GM18498 (cell line): ENCODE measurements around the gene NRXN3.

Source experiments
- ATAC-seq: cut with Tn5 transposase; IDR thresholded peaks from one replicate; pipeline ENCODE4 v1.9.1; 2021; ENCODE audit warnings: mild to moderate bottlenecking, moderate library complexity; ENCODE audit not compliant: unreplicated experiment

The NRXN3 gene

GRCh38 chr14:79318371-79318770 lies 1148.2 kb downstream of the NRXN3 start:
- no peak for ATAC-seq

DNA sequence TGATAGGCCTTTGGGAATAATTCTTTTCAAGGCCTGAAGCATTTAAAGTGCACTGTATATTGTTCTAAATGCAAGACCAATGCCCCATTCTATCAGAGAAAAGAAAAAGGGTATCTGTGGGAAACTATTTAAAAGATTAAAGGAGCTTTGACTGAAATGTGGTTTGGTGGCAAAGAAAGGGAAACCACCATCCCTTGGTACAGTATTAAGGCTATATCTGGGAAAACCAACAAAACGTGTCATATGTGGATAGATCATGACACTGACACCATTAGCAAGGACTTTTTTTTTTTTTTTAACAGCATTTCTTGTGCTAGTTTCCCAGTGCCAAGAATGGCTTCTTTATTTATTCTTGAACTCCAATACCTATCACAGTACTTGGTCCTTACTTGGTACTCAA lies 1150.4 kb downstream of the NRXN3 start:
- no peak for ATAC-seq

GRCh38 chr14:79321070-79321469 lies 1150.9 kb downstream of the NRXN3 start:
- no peak for ATAC-seq

DNA sequence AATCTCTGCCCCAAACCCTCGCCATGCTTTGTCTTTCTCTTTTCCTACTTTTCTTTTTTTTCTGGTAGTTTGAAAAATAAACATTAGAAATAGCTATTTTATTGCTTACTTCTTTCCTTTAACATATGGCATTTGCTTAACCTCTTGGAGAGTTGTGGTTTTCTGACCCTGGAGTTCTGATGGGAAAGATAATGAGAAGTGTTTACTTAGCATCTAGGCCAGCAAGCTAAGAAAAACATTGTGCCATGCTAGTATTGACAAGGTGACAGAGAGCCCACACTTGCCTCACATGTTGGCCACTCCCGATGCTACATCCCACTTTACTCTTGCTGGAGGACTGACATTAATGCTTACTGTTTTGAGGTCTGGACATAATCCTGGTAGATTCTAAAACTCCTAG lies 1154.9 kb downstream of the NRXN3 start:
- ATAC-seq: no peak

DNA sequence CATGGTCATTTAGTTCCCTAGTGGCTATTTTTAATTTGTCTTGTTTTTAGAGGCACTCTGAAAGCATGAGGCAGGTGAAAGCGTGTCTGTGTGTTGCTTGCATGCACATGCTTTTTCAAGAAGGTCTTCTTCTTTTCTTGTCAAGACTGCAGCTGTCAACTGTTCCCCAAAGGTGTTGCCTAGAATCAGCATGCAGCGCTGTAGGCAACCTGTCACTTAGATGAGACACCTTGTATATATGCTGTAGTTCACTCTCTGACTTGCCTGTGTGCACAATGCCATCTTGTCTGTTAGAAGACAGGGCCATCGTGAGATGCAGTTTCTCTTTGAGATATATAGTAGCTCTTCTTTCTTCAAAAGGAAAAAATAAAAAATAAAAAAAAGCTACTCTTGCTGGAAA lies 1155.4 kb downstream of the NRXN3 start:
- no peak for ATAC-seq

- ATAC-seq: no peak
Observed at GRCh38 chr14:79328863-79329262, 1158.7 kb downstream of the NRXN3 start.

- no peak for ATAC-seq
Observed at GRCh38 chr14:79331830-79332229, 1161.7 kb downstream of the NRXN3 start.

DNA sequence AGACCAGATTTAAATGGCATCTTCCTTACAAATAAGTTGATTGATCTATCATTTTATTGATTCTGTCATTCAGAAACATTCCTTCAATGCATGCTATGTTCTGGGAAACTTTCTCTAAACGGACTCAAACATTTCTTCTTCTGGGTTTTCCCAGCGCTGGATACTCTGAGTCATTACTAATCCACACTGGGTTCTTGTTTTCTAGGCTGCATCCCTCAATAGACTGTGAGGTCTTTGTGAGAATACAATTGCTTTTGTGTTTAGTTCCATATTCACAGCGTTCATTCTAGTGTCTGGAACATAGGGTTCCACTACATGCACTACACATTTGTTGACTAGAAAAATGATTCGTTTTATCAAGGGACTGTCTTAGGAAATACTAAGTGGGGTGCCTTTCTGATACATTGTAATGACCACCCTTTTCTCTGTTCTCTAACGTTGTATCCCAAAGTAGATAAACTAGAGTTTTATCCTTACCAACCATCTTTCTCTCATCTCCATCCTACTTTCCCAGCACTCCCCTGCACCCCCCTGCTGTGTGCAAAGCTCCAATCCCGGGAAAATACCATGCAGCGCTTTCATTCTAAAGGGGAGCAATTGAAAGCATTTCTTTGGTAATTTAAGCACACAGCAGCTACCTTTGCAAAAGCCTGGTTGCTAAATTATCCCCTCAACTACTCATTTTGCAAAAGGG lies 1162.5 kb downstream of the NRXN3 start:
- ATAC-seq: no peak

DNA sequence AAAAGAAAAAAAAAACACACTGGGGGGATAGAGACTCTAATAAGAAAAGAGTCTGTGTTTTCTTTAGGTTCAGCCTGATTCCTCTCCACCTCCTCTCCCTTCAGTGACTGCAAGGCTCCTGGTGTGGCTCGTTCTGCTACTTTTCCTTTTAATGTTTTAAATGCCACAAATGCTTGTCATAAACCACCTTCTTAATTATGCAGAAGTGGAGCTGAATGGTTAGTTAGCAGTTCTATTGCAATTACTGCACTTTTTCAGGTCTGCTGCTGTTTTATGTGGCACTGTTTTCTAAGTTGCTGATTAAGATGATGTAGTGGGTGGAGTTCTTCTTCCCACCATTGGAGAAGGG lies 1163.0 kb downstream of the NRXN3 start:
- ATAC-seq: no peak

- ATAC-seq: no peak
Observed at GRCh38 chr14:79334272-79334671, 1164.1 kb downstream of the NRXN3 start.

DNA sequence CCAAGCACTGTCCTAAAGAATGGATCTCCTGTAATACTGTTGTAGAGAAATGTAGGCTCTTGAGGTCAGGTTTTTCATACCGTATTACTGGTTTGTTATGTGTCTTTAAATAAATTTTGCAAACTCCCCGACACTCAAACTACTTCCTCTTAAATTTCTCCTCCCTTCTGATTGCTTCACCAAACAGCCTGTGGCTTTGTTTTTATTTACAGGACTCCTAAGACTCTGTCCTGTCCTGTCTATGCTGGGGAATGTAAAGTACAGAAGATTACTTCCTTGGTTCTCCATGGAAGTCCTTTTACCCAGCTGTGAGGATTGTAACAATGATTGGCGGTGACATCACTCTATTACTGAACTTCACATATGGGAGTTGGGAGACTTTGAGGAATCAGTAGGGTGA lies 1167.6 kb downstream of the NRXN3 start:
- ATAC-seq: no peak

- ATAC-seq: no peak
Observed at GRCh38 chr14:79342942-79343341, 1172.8 kb downstream of the NRXN3 start.

DNA sequence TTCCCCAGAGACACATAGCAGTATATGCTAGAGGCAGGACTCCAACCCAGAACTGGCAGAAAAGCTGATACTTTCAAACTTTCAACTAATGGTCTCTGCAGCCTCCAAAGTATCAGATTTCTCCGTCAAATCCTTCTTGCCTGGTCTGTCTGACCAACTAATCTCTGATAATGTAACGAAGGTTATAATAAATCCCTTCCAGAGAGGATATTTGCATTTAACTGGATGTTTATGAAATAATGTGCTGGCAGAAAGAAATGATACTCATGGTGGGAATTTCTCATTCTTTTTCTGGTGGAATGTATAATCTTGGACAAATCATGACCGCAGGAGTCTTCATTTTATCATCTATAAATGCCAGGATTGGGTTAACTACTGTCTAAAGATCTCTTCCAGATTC lies 1180.8 kb downstream of the NRXN3 start:
- ATAC-seq: no peak

DNA sequence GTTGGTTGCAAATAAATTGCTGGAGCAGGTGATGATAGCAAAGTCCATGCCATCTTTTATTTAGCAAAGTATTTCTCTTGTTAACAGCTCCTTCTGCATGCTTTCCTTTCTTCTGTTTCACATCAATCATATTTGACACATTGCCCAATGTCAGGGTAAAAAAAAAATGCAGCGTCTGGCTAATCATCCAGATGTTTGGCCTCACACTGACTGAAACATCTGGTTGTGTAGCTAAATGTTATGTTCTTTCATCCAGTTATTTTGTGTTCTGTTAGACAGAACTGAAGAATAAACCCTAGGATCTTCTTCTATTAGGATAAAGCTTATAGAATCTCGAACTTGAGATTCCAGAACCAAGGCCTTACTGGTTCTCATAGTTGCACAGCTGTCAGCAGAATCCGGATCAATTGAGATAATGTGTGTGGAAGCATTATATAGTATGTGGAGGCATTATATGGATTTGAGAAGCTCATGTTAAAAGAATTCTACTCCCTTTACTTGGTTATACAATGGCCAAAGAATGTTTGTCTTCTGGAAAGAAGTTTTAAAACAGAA lies 1182.0 kb downstream of the NRXN3 start:
- no peak for ATAC-seq

- no peak for ATAC-seq
Observed at GRCh38 chr14:79354336-79354735, 1184.2 kb downstream of the NRXN3 start.

DNA sequence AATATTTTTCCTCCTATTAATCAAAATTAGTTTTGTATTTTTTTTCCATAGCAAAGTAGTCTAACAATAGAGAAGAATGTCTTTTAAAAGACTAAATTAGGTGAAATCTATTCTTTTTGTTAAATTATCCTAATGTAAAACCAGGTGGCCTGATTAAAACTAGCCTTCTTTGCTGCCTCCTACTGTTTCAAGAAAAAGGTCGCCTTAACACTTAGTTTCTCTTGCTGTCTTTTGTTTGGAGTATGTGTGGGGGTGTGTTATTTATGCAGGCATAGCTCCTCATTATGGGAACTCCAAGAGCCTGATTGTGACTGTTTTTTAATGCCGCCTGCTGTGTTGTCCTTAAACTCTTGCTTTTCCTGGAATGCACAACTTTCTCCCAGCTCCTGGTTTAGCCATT lies 1185.9 kb downstream of the NRXN3 start:
- ATAC-seq: no peak

GRCh38 chr14:79357307-79357706 lies 1187.1 kb downstream of the NRXN3 start:
- no peak for ATAC-seq

DNA sequence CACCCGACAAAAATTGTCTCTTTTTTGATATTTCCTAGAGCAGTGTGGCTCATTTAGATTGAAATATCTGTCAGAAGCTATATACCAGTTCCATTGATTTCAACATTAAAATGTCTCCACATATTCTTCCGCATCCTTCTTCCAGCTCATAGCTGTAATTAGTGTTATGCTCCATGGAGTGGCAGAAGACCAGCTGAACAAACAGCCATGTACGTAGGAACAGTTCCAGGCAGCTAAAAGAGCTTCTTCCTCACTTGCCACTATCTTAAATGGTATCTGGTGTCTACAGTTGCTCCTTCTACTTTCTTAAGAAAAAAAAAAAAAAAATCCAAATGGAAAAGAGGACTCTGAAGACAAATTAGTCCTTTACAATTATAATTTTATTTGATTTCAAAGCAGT lies 1193.1 kb downstream of the NRXN3 start:
- no peak for ATAC-seq

GRCh38 chr14:79369359-79370332 lies 1199.5 kb downstream of the NRXN3 start:
- ATAC-seq: no peak

- no peak for ATAC-seq
Observed at GRCh38 chr14:79370969-79371368, 1200.8 kb downstream of the NRXN3 start.

GRCh38 chr14:79373451-79373850 lies 1203.3 kb downstream of the NRXN3 start:
- ATAC-seq: no peak

GRCh38 chr14:79375356-79375755 lies 1205.2 kb downstream of the NRXN3 start:
- ATAC-seq: no peak
